GM18909 (cell line): ENCODE data around the gene SMIM14.
"Not testable (repeated sequence)": the region's sequence is repeated elsewhere in the genome, so short reads cannot be mapped to it uniquely, and the experiment has no call there.

Experiments
- ATAC-seq: cut with Tn5 transposase; IDR thresholded peaks from one replicate; pipeline ENCODE4 v1.9.1; 2021; ENCODE audit warnings: mild to moderate bottlenecking; ENCODE audit not compliant: unreplicated experiment, poor library complexity

The SMIM14 gene

DNA sequence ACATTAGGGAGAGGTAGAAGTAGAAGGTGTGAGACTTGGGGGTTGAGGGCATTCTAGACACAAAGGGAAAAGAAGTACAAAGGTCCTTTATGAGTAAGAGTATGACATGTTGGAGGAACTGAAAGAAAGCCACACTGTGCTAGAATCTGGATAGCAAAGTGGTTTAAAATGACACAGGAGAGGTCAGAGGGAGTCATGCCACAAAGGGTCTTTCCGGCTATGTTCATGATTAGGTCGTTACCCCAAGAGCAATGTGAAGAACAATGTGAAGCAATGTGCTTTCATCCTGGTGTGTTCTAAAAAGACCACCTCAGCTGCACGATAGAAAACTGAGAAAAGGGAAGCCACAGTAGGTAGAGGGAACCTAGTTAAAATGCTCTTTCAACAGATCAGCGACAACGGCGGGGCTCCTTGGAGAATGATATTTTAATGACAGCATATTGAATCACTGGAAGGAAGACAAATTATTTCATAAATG, 29.2 kb downstream of the SMIM14 start:
- ATAC-seq: peak; percentile 91

DNA sequence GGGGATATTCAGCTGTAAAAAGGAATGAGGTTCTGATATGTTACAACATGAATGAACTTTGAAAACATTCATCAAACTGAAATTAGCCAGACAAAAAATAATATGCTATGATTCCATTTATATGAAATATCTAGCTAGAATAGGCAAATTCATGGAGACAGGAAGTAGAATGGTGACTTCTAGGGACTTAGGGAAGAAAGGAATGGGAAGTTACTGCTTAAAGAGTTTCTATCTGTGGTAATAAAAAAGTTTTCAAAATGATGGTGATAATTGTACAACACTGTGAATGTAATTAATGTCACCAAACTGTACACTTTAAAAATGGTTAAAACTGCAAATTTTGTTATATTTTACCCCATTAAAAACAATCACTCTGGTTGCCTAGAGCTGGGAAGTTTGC, 30.2 kb downstream of the SMIM14 start:
- no peak for ATAC-seq

DNA sequence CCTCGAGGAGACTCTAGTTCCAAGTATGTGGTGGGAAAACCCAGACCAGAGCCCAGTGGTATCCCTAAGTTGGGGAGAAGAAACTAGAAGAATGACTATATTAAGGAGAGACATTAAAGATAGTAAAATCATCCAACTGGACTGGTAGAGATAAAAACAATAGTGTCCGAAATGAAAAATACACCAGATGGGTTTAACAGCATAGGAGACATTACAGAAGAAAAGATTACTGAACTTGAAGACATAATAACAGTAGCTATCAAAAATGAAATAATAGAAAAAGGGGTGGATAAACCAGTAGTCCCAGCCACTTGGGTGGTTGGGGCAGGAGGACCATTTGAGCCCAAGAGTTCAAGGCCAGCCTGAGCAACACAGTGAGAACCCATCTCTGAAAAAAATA, 31.9 kb downstream of the SMIM14 start:
- ATAC-seq: no peak

DNA sequence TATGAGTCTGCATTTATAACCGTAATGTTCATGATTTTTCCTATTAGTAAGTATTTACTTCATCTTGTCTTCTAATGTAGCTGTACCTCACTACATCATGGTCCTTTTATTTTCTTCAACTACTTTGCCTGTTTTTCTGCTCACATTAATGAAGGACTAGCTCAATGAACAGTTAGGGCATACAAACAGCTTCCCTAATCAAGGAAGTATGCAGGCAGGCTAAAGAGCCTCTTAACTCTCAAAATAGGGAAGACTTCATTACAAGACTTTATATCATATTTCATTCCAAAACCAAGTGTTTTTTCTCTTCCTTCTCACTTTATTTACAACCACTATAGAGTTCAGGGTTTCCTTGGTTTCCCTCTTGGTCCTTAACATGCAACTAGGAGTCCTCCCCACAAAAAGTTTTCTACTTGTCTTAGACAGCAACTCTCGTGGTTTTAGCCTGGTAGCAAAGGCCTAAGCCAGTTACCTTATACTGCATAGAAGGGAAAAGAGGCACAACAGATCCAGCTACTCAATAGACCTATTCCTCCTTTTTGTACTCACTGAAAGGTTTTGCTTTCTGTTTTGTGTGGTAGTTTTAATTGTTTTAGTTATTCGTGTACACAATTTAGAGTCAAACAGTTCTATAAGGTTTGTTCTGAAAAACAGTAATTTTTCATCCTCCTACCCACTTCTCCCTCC, 40.8 kb downstream of the SMIM14 start:
- ATAC-seq: no peak

DNA sequence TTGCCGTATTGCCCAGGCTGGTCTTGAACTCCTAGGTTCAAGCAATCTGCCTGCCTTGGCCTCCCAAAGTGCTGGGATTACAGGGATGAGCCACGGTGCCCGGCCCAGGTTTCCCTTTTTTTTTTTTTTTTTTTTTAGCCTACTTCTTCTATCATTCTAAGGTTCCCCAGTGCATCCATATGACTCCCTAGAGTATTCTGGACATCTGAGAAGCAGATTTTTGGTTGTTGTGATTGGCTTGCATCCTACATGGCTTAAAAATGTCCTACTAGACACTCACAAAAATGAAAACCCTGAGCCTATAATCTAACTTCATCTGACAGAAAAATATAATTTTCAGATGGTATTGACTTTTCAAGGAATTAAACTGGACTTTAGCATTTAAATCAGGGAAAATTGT, 41.7 kb downstream of the SMIM14 start:
- no peak for ATAC-seq

DNA sequence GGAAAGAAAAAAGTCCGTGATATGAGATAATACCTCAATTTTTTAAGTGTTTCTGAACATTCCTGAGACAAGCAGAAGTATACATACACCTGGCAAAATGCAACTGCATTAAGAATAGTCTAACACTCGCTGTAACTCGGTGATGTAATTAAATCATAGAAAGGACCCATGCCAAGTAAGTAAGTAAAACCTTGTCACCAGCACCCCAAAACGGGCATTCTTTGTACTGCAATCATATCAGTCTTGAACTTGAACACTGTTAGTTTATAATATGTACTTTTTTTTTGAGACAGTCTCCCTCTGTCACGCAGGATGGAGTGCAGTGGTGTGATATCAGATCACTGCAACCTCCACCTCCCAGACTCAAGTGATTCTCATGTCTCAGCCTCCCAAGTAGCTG, 47.4 kb downstream of the SMIM14 start:
- ATAC-seq: no peak

DNA sequence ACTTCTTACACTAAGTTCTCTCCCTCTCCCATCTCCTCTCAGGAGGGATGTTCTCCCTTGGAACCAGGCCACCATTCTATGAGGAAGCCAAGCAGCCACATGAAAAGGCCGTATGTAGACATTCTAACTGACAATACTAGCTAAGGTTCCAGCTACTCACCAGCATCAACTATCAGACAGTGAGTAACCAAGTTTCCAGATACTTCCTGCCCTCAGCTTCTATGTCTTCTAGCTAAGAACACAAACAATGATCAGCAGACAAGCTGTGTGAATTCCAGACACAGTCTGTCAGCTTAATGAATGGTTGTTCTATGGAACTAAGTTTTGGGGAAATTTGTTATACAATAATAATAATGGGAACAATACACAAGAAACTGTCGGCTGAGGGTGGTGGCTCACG, 50.8 kb downstream of the SMIM14 start:
- ATAC-seq: no peak

DNA sequence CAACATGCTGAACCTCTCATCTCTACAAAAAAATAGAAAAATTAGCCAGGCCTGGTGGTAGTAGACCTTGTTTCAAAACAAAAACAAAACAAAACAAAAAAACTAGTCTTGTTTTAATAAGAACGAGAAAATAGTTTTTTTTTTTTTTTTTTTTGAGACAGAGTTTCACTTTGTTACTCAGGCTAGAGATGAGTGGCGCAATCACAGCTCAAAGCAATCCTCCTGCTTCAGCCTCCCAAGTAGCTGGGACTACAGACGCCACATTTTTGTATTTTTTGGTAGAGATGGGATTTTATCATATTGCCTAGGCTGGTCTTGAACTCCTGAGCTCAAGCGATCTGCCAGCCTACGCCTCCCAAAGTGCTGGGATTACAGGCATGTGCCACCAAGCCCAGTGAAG, 63.7 kb downstream of the SMIM14 start:
- no peak for ATAC-seq

DNA sequence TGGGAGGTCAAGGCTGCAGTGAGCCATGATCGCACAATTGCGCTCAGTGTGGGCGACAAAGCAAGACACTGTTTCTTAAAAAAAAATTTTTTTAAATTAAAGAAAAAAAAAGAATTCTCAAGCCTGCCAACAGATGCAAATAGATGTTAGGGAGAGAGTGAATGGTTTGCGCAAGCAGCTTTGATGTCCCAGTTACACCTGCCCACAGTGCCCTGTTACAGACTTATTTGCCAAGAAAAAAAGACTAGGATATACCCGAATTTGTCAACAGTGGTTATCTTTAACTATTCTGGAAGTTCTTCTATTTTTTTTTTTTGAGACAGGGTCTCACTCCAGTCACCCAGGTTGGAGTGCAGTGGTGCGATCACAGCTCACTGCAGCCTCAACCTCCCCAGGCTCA, 67.2 kb downstream of the SMIM14 start:
- ATAC-seq: no peak

DNA sequence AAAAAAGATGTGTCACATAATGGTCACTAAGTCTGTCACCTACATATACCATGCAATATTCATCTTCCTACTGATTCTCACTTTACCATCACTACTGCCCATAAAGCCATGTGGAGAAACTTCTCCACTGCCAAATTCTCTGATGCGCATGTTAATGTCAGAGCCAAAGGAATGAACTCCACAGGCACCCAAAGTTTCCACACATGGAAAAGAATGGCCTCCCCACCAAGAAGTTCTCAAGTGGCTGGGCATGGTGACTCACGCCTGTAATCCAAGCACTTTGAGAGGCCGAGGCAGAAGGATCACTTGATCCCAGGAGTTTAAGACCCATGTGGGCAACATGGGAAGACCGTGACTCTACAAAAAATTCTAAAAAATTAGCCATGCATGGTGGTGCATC, 67.6 kb downstream of the SMIM14 start:
- ATAC-seq: no peak

DNA sequence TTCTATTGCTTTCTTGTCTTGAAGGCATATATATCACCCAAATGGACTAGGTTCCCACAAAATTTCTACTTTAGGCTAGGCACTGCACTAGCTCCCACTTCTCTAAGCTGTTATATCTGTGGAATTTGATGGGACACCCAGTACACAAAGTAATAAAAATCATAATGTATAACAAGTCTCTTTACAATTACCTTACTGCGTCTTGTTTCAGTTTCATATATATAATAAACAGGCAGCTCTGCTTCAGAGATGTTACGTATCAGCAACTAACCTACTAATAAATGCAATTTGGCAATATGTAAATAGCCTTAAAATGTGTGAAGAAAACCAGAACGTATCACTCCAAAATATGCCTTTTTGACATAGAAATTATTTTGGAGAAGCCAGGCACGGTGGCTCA, 69.5 kb downstream of the SMIM14 start:
- no peak for ATAC-seq

DNA sequence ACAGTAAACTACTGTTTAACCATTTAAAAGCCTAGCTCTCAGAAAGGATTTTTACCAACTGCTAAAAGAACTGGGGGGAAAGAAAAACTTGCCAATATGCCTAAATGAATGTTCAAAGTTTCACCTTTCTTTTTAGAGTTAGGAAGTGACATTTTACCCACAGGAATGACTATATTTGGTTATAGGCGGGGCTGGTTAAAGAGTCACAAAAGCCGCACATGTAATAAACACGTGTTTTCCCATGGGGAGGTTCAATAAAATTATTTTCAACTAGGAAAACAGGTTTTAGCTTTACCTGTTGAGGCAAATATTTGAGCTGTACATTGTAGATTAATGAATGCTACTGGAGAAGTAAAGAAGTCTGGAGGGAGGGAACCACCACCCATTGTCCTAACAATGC, 69.9 kb downstream of the SMIM14 start:
- no peak for ATAC-seq

DNA sequence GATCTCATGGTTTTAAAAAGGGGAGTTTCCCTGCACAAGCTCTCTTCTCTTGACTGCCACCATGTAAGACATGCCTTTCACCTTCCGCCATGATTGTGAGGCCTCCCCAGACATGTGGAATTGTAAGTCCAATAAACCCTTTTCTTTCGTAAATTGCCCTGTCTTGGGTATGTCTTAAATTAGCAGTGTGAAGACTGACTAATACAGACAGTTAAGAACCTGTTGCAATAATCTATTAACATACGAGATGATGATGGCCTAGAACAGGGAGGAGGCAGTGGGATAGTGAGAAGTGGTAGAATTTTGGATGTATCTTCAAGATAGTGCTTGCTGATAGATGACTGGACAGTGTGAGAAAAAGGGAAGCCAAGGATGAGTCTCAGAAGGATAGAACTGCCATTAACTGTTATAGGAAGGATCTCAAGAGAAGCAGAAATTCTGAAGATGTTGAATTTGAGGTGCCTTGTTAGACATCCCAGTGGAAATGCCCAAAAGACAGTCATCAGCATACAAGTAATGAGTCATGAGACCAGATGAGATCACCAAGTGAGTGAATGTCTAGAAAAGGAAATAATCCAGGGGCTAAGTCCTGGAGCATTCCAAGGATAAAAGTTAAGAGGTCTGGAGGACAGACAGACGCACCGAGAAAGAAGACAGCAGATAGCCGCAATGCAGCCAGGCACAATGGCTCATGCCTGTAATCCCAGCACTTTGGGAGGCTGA, 72.6 kb downstream of the SMIM14 start:
- no peak for ATAC-seq

DNA sequence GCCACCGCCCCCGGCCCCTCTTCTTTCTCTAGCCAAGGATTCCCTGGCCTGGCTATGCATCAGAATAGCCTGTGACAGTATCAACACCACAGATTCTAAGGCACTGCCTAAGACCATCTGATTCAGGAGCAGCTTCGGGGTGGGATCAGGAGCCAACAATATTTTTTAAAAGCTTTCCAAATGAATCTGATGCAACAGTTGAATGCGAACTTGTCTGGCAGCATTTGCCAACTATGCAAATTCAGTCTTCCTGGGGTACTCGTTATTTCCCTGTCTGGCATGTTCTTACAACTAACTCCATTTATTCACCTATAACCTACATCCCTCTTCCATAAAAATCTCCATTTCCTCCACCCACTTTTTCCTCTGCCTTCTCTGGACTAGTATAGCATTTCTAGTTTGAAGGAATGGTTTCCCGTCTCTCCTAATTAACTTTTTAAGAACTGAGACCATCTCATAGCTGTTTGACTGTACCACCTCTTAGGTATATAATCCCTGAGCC, 75.3 kb downstream of the SMIM14 start:
- ATAC-seq: no peak

DNA sequence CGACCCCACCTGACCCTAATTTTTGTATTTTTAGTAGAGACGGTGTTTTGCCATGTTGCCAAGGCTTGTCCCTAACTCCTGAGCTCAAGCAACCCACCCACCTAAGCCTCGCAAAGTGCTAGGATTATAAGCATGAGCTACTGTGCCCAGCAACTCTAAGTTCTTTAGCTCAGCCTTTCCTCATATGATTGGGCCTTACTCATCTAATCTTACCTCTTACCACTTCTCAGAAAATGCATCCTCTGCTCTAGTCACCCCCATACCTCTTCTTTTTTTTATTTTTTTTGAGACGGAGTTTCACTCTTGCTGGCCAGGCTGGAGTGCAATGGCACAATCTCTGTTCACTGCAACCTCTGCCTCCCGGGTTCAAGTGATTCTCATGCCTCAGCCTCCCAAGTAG, 75.9 kb downstream of the SMIM14 start:
- ATAC-seq: no peak

DNA sequence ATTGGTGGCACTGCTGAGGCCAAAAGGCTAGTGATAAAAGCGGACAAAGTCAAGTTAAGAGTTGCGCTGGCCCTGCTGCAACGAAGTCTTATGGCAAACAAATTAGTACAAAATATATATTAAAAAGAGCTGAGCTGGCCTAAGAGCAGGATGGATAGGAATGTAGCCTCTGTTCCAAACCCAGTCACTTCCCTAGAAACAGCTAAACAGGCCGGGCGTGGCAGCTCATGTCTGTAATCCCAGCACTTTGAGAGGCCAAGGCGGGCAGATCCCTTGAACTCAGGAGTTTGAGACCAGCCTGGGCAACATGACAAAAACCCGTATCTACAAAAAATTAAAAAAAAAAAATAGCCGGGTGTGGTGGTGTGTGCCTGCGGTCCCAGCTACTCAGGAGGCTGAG, 79.0 kb downstream of the SMIM14 start:
- no peak for ATAC-seq

DNA sequence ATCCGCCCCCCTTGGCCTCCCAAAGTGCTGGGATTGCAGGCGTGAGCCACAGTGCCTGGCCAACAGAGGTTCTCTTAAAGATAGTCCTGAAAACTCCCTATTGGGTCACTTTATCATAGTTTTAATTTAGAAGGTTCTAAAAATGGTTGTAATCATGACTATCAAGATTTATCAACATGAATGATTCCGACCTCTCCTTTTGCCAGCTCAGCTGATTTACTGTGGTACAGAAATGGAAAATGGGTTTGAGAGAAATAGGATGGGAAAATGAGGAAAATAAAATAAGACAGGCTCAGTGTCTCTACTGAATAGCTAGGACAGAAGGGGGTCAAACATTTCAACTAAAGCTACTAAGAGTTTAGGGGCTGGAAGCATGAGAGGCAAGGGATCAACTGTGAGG, 83.2 kb downstream of the SMIM14 start:
- ATAC-seq: no peak

DNA sequence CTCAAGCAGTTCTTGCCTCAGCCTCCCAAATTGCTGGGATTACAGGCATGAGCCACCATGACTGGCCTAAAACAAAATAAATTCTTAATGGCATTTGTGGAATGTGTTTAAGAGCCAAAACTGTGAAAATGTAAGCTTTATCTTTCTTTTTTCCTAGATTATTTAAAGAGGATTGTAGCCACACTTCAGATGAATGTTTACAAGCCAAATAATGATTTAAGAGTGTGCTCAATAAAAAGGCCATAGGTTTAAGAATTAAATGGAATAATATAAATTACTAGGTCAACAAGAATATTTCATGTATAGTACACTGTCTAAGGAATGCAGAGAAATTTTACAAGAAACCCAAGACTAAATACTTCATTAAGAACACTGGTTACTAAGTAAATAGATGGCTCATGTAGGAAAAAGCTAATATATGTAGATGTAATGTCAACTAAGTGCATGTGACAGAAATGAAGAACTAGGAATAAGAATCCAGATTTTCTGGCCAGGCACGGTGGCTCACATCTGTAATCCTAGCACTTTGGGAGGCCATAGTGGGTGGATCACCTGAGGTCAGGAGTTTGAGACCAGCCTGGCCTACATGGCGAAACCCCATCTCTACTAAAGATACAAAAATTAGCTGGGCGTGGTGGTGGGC, 90.1 kb downstream of the SMIM14 start:
- no peak for ATAC-seq

DNA sequence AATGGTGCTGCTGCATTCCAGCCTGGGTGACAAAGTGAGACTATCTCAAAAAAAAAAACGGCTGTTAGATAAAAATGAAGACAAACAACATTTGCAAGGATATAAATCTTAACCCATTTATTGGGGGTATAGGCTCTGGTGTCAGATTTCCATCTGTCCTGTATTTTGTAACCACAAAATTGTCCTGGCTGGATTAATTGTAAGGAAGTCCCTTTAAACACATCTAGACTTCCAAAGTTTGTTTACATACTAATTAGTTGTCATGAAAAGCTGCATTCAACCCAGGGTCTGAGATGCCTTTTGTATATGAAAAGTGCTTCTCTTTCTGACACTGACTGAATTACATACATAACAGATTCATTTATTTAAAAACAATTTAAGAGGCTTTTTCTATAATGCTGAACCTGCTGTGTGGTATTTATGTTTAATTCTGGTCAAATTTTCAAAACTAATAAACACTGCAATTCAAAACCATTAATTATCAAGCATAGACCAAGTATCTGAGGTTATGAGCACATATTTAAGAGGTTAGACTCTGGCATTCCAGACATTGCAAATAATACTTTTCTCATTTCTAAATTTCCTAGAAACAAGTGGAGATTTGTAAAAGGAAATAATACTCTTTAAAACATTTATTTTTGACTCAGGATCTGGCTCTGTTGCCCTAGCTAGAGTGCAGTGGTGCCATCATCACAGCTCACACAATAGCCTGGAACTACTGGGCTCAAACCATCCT, 93.9 kb downstream of the SMIM14 start:
- no peak for ATAC-seq

DNA sequence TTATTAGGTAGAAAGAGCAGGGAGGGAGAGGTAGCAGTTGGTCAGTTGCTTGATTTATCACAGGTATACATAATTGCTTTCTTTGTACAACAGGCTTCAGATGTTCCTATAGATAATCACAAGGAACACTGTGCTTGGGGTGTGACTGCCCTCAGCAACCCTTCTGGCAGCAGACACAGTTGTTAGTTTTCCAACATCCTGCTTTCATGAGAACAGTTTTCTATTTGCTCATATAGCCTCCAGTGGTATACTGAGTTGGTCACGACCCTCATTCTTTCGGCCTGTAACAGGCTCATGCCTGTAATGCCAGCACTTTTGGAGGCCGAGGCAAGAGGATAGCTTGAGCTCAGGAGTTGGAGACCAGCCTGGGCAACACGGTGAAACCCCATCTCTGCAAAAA, 94.6 kb downstream of the SMIM14 start:
- not testable (repeated sequence) for ATAC-seq

DNA sequence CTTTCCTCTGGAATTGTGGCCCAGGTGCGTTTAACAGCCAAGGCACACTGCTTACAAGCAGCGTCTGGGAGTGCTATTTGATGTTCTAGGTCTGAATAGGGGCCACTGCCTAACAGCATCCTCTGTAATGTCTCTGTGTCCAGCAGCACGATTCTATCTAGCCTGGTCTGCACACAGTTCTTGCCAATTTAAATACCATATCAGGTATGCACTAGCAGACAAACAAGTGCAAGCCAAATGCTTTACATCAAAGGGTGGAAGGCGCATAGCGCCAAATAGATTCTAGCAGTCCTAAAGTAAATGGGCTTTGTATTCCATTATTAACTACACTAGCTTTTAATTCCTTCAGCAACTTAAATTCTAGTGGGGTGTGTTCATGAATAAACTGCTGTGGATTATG, 95.6 kb downstream of the SMIM14 start:
- no peak for ATAC-seq
